GM23338 (cell line): ENCODE results near the gene ANKRD53. TPM values are rescaled to one million over a fixed set of nuclear protein-coding genes. Genes with fewer than 3 reads are reported as not detected.

Experiments used
- ATAC-seq: fragments of 200-7000 bp; cut with Tn5 transposase; 3 replicates; pipeline ENCODE4 v1.9.1; 2020
- DNase-seq: peaks from one replicate; pipeline ENCODE4 v3.0.0-alpha.2; 2015; ENCODE audit warnings: low spot score
- H2AFZ ChIP-seq: fragments of 200-600 bp; sonication (generic); 2 replicates; pipeline ENCODE4 v1.8.0; 2016; ENCODE audit warnings: antibody characterized with exemption, mild to moderate bottlenecking, moderate library complexity
- H3F3A ChIP-seq: fragments of 200-600 bp; sonication (generic); replicated peaks from 2 replicates; pipeline ENCODE4 v1.8.0; 2017; ENCODE audit warnings: antibody characterized with exemption, mixed run types, low read depth
- H3K27ac ChIP-seq: fragments of 200-600 bp; sonication (generic); 2 replicates; pipeline ENCODE4 v1.6.1; 2016; ENCODE audit warnings: low read depth
- H3K27me3 ChIP-seq: fragments of 200-600 bp; sonication (generic); 2 replicates; pipeline ENCODE4 v1.8.0; 2016; ENCODE audit warnings: mild to moderate bottlenecking, mixed run types, moderate library complexity; ENCODE audit not compliant: insufficient read depth
- H3K36me3 ChIP-seq: fragments of 200-600 bp; sonication (generic); 2 replicates; pipeline ENCODE4 v1.8.0; 2016; ENCODE audit warnings: mild to moderate bottlenecking; ENCODE audit not compliant: insufficient read depth
- H3K4me1 ChIP-seq: fragments of 200-600 bp; sonication (generic); 2 replicates; pipeline ENCODE4 v1.8.0; 2016; ENCODE audit warnings: mild to moderate bottlenecking, moderate library complexity; ENCODE audit not compliant: insufficient read depth
- H3K4me2 ChIP-seq: fragments of 200-600 bp; sonication (generic); 2 replicates; pipeline ENCODE4 v1.7.1; 2017; ENCODE audit warnings: mixed run types
- H3K4me3 ChIP-seq: fragments of 200-600 bp; sonication (generic); 2 replicates; pipeline ENCODE4 v1.6.1; 2016; ENCODE audit warnings: mixed run types
- H3K79me2 ChIP-seq: fragments of 200-600 bp; sonication (generic); replicated peaks from 2 replicates; pipeline ENCODE4 v1.8.0; 2017; ENCODE audit warnings: mild to moderate bottlenecking; ENCODE audit not compliant: insufficient read depth
- H3K9me2 ChIP-seq: fragments of 200-600 bp; sonication (generic); 2 replicates; pipeline ENCODE4 v1.8.0; 2017; ENCODE audit not compliant: insufficient read depth
- H4K20me1 ChIP-seq: fragments of 200-600 bp; sonication (generic); replicated peaks from 2 replicates; pipeline ENCODE4 v1.8.0; 2017; ENCODE audit warnings: mild to moderate bottlenecking; ENCODE audit not compliant: insufficient read depth
- H3K27ac Mint-ChIP-seq: 2 replicates; pipeline ENCODE4 v1.8.0; 2020; ENCODE audit warnings: inconsistent platforms, mild to moderate bottlenecking, moderate library complexity, mixed read lengths
- H3K27me3 Mint-ChIP-seq: 3 replicates; pipeline ENCODE4 v1.8.0; 2022; ENCODE audit warnings: low read depth, mild to moderate bottlenecking, moderate library complexity, mixed read lengths, inconsistent platforms; ENCODE audit not compliant: insufficient read depth, poor library complexity
- H3K36me3 Mint-ChIP-seq: 3 replicates; pipeline ENCODE4 v1.8.0; 2021; ENCODE audit warnings: low read depth, mild to moderate bottlenecking, inconsistent platforms, moderate library complexity, mixed read lengths
- H3K4me1 Mint-ChIP-seq: 3 replicates; pipeline ENCODE4 v1.8.0; 2020; ENCODE audit warnings: mild to moderate bottlenecking, inconsistent platforms, mixed read lengths
- H3K4me3 Mint-ChIP-seq: 3 replicates; pipeline ENCODE4 v1.8.0; 2021; ENCODE audit warnings: moderate library complexity, mild to moderate bottlenecking, inconsistent platforms, mixed read lengths
- H3K9me3 Mint-ChIP-seq: 3 replicates; pipeline ENCODE4 v1.8.0; 2020; ENCODE audit warnings: moderate library complexity, mild to moderate bottlenecking, inconsistent platforms, mixed read lengths
- CREB1 ChIP-seq: fragments of 250-450 bp; sonication (Bioruptor Pico); IDR thresholded peaks from 2 replicates; pipeline ENCODE4 v1.5.0; 2020; ENCODE audit warnings: low read depth, mild to moderate bottlenecking, moderate library complexity
- CTCF ChIP-seq, 2 experiments: fragments of 200-600 bp in 1 of 2; sonication (generic) in 1 of 2; conservative IDR thresholded peaks; 2 replicates each; pipeline versions ENCODE4 v1.5.1 to v1.6.1; 2016 to 2017; ENCODE audit warnings: antibody characterized with exemption in 2 of 2, low read depth in 2 of 2, mild to moderate bottlenecking in 2 of 2, moderate library complexity in 1 of 2
- EZH2 ChIP-seq: fragments of 200-600 bp; sonication (generic); IDR thresholded peaks from one replicate; pipeline ENCODE4 v1.8.0; 2017; ENCODE audit warnings: antibody characterized with exemption, mild to moderate bottlenecking, low read depth; ENCODE audit not compliant: unreplicated experiment
- EZH2phosphoT487 ChIP-seq: fragments of 200-600 bp; sonication (generic); IDR thresholded peaks from one replicate; pipeline ENCODE4 v1.8.1; 2018; ENCODE audit warnings: antibody characterized with exemption; ENCODE audit not compliant: unreplicated experiment
- JUNB ChIP-seq: IDR thresholded peaks from one replicate; pipeline ENCODE4 v1.6.1; 2016; ENCODE audit warnings: antibody characterized with exemption; ENCODE audit not compliant: unreplicated experiment
- NANOG ChIP-seq: IDR thresholded peaks from 2 replicates; pipeline ENCODE4 v1.6.1; 2016; ENCODE audit warnings: antibody characterized with exemption, borderline replicate concordance
- POLR2AphosphoS5 ChIP-seq: IDR thresholded peaks from 2 replicates; pipeline ENCODE4 v1.6.1; 2016; ENCODE audit warnings: antibody characterized with exemption, low read depth
- REST ChIP-seq: IDR thresholded peaks from one replicate; pipeline ENCODE4 v1.6.1; 2018; ENCODE audit warnings: antibody characterized with exemption; ENCODE audit not compliant: unreplicated experiment
- STAT1 ChIP-seq: IDR thresholded peaks from one replicate; pipeline ENCODE4 v1.6.1; 2016; ENCODE audit warnings: antibody characterized with exemption; ENCODE audit not compliant: unreplicated experiment
- polyA plus RNA-seq: library from polyadenylated mRNA; unstranded; fragments of >200 nt; fragmentation: Nextera tagmentation; extraction: Ambion mirVana; gene quantifications from 2 replicates; pipeline ENCODE4 v1.2.1, GENCODE V29; 2016
- total RNA-seq: library from RNA; depleted of rRNA; stranded (reverse); fragments of >200 nt; shearing (Covaris generic); gene quantifications from 2 replicates; pipeline ENCODE4 v1.2.3, GENCODE V29; 2014
- TF ChIP-seq, protein P1 (sequence below): fragments of 250-450 bp; sonication (Bioruptor Pico); IDR thresholded peaks from 2 replicates; pipeline ENCODE4 v1.5.0; 2020; ENCODE audit warnings: mild to moderate bottlenecking, moderate library complexity
- TF ChIP-seq, protein P2 (sequence below): IDR thresholded peaks from 2 replicates; pipeline ENCODE4 v1.6.1; 2016; ENCODE audit warnings: antibody characterized with exemption

Gene ANKRD53
- total and polyA plus RNA-seq, 2 experiments from 2014 or later = 0.32 to 0.73 TPM

DNA sequence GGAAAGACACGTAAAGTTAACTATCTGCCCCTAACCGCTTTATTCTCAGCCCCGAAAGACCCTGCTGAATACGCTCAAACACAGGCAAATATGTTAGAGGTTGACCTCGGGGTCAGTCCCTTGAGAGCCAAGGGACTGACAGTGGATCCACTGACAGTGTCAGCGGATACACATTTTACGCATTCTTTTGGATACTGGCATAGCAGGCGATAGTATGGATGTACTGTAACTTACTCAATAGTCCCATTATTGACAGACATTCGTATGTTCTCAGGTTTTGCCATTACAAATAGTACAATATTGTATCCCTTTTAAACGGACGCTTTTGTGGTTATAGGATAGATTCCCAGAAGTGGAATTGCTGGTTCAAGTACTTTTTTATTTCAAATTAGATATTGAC, 29.3 kb upstream of the ANKRD53 start (continued):
- TF ChIP-seq, protein P1, sequence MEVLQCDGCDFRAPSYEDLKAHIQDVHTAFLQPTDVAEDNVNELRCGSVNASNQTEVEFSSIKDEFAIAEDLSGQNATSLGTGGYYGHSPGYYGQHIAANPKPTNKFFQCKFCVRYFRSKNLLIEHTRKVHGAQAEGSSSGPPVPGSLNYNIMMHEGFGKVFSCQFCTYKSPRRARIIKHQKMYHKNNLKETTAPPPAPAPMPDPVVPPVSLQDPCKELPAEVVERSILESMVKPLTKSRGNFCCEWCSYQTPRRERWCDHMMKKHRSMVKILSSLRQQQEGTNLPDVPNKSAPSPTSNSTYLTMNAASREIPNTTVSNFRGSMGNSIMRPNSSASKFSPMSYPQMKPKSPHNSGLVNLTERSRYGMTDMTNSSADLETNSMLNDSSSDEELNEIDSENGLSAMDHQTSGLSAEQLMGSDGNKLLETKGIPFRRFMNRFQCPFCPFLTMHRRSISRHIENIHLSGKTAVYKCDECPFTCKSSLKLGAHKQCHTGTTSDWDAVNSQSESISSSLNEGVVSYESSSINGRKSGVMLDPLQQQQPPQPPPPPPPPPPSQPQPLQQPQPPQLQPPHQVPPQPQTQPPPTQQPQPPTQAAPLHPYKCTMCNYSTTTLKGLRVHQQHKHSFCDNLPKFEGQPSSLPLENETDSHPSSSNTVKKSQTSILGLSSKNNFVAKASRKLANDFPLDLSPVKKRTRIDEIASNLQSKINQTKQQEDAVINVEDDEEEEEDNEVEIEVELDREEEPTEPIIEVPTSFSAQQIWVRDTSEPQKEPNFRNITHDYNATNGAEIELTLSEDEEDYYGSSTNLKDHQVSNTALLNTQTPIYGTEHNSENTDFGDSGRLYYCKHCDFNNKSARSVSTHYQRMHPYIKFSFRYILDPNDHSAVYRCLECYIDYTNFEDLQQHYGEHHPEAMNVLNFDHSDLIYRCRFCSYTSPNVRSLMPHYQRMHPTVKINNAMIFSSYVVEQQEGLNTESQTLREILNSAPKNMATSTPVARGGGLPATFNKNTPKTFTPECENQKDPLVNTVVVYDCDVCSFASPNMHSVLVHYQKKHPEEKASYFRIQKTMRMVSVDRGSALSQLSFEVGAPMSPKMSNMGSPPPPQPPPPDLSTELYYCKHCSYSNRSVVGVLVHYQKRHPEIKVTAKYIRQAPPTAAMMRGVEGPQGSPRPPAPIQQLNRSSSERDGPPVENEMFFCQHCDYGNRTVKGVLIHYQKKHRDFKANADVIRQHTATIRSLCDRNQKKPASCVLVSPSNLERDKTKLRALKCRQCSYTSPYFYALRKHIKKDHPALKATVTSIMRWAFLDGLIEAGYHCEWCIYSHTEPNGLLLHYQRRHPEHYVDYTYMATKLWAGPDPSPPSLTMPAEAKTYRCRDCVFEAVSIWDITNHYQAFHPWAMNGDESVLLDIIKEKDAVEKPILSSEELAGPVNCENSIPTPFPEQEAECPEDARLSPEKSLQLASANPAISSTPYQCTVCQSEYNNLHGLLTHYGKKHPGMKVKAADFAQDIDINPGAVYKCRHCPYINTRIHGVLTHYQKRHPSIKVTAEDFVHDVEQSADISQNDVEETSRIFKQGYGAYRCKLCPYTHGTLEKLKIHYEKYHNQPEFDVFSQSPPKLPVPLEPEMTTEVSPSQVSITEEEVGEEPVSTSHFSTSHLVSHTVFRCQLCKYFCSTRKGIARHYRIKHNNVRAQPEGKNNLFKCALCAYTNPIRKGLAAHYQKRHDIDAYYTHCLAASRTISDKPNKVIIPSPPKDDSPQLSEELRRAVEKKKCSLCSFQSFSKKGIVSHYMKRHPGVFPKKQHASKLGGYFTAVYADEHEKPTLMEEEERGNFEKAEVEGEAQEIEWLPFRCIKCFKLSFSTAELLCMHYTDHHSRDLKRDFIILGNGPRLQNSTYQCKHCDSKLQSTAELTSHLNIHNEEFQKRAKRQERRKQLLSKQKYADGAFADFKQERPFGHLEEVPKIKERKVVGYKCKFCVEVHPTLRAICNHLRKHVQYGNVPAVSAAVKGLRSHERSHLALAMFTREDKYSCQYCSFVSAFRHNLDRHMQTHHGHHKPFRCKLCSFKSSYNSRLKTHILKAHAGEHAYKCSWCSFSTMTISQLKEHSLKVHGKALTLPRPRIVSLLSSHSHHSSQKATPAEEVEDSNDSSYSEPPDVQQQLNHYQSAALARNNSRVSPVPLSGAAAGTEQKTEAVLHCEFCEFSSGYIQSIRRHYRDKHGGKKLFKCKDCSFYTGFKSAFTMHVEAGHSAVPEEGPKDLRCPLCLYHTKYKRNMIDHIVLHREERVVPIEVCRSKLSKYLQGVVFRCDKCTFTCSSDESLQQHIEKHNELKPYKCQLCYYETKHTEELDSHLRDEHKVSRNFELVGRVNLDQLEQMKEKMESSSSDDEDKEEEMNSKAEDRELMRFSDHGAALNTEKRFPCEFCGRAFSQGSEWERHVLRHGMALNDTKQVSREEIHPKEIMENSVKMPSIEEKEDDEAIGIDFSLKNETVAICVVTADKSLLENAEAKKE (CRISPR knock-in tag) = no peak
- TF ChIP-seq JUNB (no peak), STAT1 (no peak), EZH2 (no peak), CREB1 (CRISPR knock-in tag) (no peak), NANOG (no peak), POLR2AphosphoS5 (no peak)
- TF ChIP-seq, protein P2, sequence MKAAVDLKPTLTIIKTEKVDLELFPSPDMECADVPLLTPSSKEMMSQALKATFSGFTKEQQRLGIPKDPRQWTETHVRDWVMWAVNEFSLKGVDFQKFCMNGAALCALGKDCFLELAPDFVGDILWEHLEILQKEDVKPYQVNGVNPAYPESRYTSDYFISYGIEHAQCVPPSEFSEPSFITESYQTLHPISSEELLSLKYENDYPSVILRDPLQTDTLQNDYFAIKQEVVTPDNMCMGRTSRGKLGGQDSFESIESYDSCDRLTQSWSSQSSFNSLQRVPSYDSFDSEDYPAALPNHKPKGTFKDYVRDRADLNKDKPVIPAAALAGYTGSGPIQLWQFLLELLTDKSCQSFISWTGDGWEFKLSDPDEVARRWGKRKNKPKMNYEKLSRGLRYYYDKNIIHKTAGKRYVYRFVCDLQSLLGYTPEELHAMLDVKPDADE = no peak

DNA sequence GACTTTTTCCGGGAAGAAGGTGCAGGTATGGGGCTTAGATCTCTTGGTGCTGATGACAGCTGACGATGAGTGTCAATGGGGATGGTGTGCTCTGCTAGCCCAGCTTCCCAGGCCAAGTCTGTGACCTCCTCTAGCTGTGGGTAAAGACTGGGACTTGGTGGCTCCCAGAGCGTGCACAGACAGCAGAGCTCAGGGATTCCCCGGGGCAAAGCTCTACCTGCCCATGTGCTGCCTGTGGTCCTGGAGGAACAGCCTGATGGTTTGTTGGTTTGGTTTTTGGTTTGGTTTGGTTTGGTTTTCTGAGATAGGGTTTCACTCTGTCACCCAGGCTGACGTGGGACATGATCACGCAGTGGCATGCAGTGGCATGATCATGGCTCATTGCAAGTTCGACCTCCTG, 23.5 kb upstream of the ANKRD53 start:
- Mint-ChIP-seq H3K4me1 (no peaks in the 10 kb centered on the region), H3K36me3 (no peaks in the 10 kb centered on the region), H3K9me3 (no peaks in the 10 kb centered on the region), H3K27me3 (peaks cover 16% of the 10 kb centered on the region), H3K4me3 (no peak overlapping the region), H3K27ac (no peak overlapping the region)
- no peaks in the 10 kb centered on the region for H3F3A ChIP-seq
- H3K4me1 ChIP-seq = no peaks in the 10 kb centered on the region
- H3K9me2 ChIP-seq = no peaks in the 10 kb centered on the region
- H2AFZ ChIP-seq = no peak overlapping the region
- no peak overlapping the region for H3K27ac ChIP-seq
- no peaks in the 10 kb centered on the region for H4K20me1 ChIP-seq
- no peak overlapping the region for H3K4me3 ChIP-seq
- H3K79me2 ChIP-seq = no peaks in the 10 kb centered on the region
- ATAC-seq (no peak), DNase-seq (no peak)
- H3K36me3 ChIP-seq = no peaks in the 10 kb centered on the region
- H3K27me3 ChIP-seq = peaks cover 19% of the 10 kb centered on the region
- H3K4me2 ChIP-seq = no peak overlapping the region
- TF ChIP-seq CTCF (conservative IDR thresholded peaks at IDR 0.05; ENCODE audit: low read depth in 2 of 2) = no peak
- no peak for TF ChIP-seq CREB1 (CRISPR knock-in tag)
- TF ChIP-seq, protein P2 = no peak
- TF ChIP-seq STAT1 = no peak
- TF ChIP-seq POLR2AphosphoS5 = no peak
- TF ChIP-seq EZH2phosphoT487 = no peak
- no peak for TF ChIP-seq REST
- no peak for TF ChIP-seq EZH2
